GM23338 (cell line): ENCODE data around the gene ITPR3.

Source experiments
- CREB1 ChIP-seq: fragments of 250-450 bp; sonication (Bioruptor Pico); IDR thresholded peaks from 2 replicates; pipeline ENCODE4 v1.5.0; 2020; ENCODE audit warnings: low read depth, mild to moderate bottlenecking, moderate library complexity
- CTCF ChIP-seq, 2 experiments: fragments of 200-600 bp in 1 of 2; sonication (generic) in 1 of 2; conservative IDR thresholded peaks; 2 replicates each; pipeline versions ENCODE4 v1.5.1 to v1.6.1; 2016 to 2017; ENCODE audit warnings: antibody characterized with exemption in 2 of 2, low read depth in 2 of 2, mild to moderate bottlenecking in 2 of 2, moderate library complexity in 1 of 2
- EZH2 ChIP-seq: fragments of 200-600 bp; sonication (generic); IDR thresholded peaks from one replicate; pipeline ENCODE4 v1.8.0; 2017; ENCODE audit warnings: antibody characterized with exemption, mild to moderate bottlenecking, low read depth; ENCODE audit not compliant: unreplicated experiment
- EZH2phosphoT487 ChIP-seq: fragments of 200-600 bp; sonication (generic); IDR thresholded peaks from one replicate; pipeline ENCODE4 v1.8.1; 2018; ENCODE audit warnings: antibody characterized with exemption; ENCODE audit not compliant: unreplicated experiment
- NANOG ChIP-seq: IDR thresholded peaks from 2 replicates; pipeline ENCODE4 v1.6.1; 2016; ENCODE audit warnings: antibody characterized with exemption, borderline replicate concordance

GRCh38 chr6:33659986-33660385, 38.9 kb downstream of the ITPR3 start:
- TF ChIP-seq CTCF (conservative IDR thresholded peaks at IDR 0.05; ENCODE audit: low read depth in 2 of 2) (no peak), EZH2 (no peak), EZH2phosphoT487 (no peak), CREB1 (CRISPR knock-in tag) (no peak), NANOG (no peak)
